ENCODE measurements around the gene OCIAD1. TPM values are rescaled to one million over a fixed set of nuclear protein-coding genes. Genes with fewer than 3 reads are reported as not detected.

Gene OCIAD1
- total RNA-seq, 4 donors from 2014 or later: 104 to 264 (median 115) TPM

DNA sequence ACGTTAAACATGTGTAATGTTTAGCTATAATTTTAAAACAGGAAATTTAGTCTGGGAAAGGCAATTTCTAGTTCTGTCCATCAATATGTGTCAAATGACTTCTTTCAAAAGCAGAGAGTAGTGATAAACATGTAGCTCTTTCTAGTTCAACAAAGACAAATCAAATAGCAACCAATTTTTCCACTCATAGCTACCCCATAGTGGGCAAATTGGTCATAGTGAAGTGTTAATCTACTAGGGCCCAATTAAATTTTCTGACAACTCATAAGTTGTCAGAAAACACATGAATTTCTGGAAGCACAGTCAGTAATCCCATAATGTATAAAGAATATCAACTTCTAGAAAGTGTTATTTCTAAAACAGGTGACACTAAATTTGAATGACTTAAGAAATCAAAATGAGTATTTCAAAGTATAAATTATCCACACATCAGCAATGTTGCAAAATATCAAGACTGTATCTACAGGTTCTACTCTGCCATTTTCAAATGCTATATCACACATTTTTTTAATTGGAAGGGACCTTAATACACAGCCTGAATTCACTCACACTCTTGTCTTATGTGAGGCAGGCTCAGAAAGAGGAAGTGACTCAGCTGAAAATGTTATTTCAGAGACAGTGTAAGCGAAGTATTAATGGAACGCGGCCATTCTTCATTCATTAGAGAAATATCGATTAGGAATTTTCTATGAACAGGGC, 68.0 kb downstream of the OCIAD1 start:
- peaks cover 0 to 24% (median 2%) of the 10 kb centered on the region in 4 donors for H3K36me3 ChIP-seq
- WGBS, 2 donors (ENCODE audit: low coverage in 1 of 2): 69 to 79% methylated on average over 5 of the region's 5 CpGs
- H3K27ac ChIP-seq: no peak overlapping the region
- H3K9me3 ChIP-seq: no peaks in the 10 kb centered on the region
- peaks cover 0 to 8% (median 0%) of the 10 kb centered on the region in 4 donors for H3K4me1 ChIP-seq
- DNase-seq: no peak
- in situ Hi-C loops (cut with MboI; ENCODE audit: low pct_ligation_motif_present in 1 of 4, low pct_unique_long_range_greater_than_20kb in 1 of 4, low sequenced_read_pairs in 3 of 4) (no loop called here), intact Hi-C loops (cut with DNase I; ENCODE audit: low total_unique reads) (no loop called here)
- H3K4me3 ChIP-seq: no peak overlapping the region
- H3K27me3 ChIP-seq: no peaks in the 10 kb centered on the region
- TF ChIP-seq POLR2A (IDR thresholded peaks at IDR 0.05): no peak

DNA sequence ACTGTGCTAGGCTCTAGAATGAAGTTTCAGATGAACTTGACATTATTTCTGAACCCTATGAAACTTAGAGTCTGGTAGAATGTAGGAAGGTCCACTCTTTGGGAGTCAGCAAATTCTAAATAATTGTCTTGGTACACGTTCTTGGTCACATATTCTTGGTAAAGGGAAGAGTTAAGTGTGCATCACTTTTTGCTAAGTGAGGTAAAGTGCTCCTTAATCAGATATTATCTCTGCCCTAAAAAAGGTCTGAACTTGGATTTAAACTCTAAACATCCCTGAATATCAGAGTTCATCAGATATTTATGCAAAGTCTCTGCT, 68.5 kb downstream of the OCIAD1 start:
- Histone ChIP-seq H3K27ac (no peak overlapping the region), H3K27me3 (no peaks in the 10 kb centered on the region), H3K36me3 (peaks cover 0 to 19% (median 2%) of the 10 kb centered on the region in 4 donors), H3K4me3 (no peak overlapping the region), H3K4me1 (peaks cover 0 to 8% (median 0%) of the 10 kb centered on the region in 4 donors), H3K9me3 (no peaks in the 10 kb centered on the region)
- DNase-seq: no peak
- in situ Hi-C loops (cut with MboI; ENCODE audit: low pct_ligation_motif_present in 1 of 4, low pct_unique_long_range_greater_than_20kb in 1 of 4, low sequenced_read_pairs in 3 of 4): no loop called here
- 50 to 78% methylated on average over 1 of the region's 1 CpG for WGBS, 2 donors (ENCODE audit: low coverage in 1 of 2)
- TF ChIP-seq POLR2AphosphoS5 (IDR thresholded peaks at IDR 0.05) (no peak), EP300 (IDR thresholded peaks at IDR 0.05; ENCODE audit: low read depth) (no peak), POLR2A (IDR thresholded peaks at IDR 0.05) (no peak)
- TF ChIP-seq, protein P1, sequence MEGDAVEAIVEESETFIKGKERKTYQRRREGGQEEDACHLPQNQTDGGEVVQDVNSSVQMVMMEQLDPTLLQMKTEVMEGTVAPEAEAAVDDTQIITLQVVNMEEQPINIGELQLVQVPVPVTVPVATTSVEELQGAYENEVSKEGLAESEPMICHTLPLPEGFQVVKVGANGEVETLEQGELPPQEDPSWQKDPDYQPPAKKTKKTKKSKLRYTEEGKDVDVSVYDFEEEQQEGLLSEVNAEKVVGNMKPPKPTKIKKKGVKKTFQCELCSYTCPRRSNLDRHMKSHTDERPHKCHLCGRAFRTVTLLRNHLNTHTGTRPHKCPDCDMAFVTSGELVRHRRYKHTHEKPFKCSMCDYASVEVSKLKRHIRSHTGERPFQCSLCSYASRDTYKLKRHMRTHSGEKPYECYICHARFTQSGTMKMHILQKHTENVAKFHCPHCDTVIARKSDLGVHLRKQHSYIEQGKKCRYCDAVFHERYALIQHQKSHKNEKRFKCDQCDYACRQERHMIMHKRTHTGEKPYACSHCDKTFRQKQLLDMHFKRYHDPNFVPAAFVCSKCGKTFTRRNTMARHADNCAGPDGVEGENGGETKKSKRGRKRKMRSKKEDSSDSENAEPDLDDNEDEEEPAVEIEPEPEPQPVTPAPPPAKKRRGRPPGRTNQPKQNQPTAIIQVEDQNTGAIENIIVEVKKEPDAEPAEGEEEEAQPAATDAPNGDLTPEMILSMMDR (IDR thresholded peaks at IDR 0.05): no peak
- intact Hi-C loops (cut with DNase I; ENCODE audit: low total_unique reads): no loop called here

DNA sequence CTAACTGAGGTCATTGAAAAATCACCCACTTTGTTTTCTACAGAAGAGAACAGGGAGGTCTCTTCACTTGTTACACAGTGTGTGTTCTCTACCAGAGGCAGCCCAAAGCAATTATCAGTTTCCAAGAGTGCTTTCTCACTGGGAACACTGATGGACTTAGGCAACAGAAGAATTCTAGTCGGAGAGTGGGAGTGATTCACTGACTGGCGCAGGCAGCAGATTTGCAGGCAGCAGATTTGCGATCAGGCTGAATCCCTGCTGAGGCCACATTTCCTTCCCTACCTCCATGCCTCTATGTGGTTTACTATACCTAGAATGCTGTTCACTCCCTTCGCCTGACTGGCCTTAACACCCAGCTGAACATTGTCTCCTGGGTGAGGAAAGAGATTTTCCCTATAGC, 69.1 kb downstream of the OCIAD1 start:
- WGBS, 2 donors (ENCODE audit: low coverage in 1 of 2): 94 to 100% methylated on average over 4 of the region's 4 CpGs
- intact Hi-C loops (cut with DNase I; ENCODE audit: low total_unique reads) (no loop called here), in situ Hi-C loops (cut with MboI; ENCODE audit: low pct_ligation_motif_present in 1 of 4, low pct_unique_long_range_greater_than_20kb in 1 of 4, low sequenced_read_pairs in 3 of 4) (no loop called here)
- Histone ChIP-seq H3K36me3 (peaks cover 0 to 18% (median under 1%) of the 10 kb centered on the region in 4 donors), H3K4me1 (peaks cover 0 to 10% (median under 1%) of the 10 kb centered on the region in 4 donors), H3K9me3 (no peaks in the 10 kb centered on the region), H3K27me3 (no peaks in the 10 kb centered on the region), H3K4me3 (no peak overlapping the region), H3K27ac (no peak overlapping the region)
- no peak for TF ChIP-seq POLR2AphosphoS5 (IDR thresholded peaks at IDR 0.05)
- TF ChIP-seq EP300 (IDR thresholded peaks at IDR 0.05; ENCODE audit: low read depth): no peak
- TF ChIP-seq POLR2A (IDR thresholded peaks at IDR 0.05): no peak
- TF ChIP-seq, protein P1 (IDR thresholded peaks at IDR 0.05): no peak
- no peak for DNase-seq

DNA sequence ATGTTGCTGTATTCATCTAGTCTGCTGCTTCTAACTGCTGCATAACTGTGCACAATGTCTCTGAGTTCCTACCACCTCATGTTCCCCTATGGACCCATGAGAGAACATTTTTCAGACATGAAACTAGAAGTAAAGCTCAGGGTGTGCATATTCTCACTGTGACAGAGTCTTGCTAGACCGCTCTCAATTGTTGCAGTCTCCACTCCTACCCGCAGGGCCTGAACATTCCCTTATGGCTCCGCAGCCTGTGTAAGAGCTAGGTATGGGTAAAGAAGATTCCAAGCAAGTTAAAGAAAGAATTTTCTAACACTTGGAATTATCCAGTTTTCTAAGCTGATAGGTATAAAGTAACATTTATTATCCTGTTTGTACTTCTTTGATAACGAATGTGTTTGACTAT, 70.3 kb downstream of the OCIAD1 start:
- Histone ChIP-seq H3K9me3 (no peaks in the 10 kb centered on the region), H3K4me1 (peaks cover 4 to 21% (median 9%) of the 10 kb centered on the region in 4 donors), H3K27me3 (no peaks in the 10 kb centered on the region), H3K27ac (no peak overlapping the region), H3K36me3 (peaks cover 0 to 18% (median 0%) of the 10 kb centered on the region in 4 donors), H3K4me3 (no peak overlapping the region)
- 98 to 100% methylated on average over 4 of the region's 4 CpGs for WGBS, 2 donors (ENCODE audit: low coverage in 1 of 2)
- DNase-seq: no peak
- in situ Hi-C loops (cut with MboI; ENCODE audit: low pct_ligation_motif_present in 1 of 4, low pct_unique_long_range_greater_than_20kb in 1 of 4, low sequenced_read_pairs in 3 of 4): no loop called here
- TF ChIP-seq POLR2AphosphoS5 (IDR thresholded peaks at IDR 0.05) (no peak), POLR2A (IDR thresholded peaks at IDR 0.05) (no peak), EP300 (IDR thresholded peaks at IDR 0.05; ENCODE audit: low read depth) (no peak)
- TF ChIP-seq, protein P1 (IDR thresholded peaks at IDR 0.05): no peak
- intact Hi-C loops (cut with DNase I; ENCODE audit: low total_unique reads): no loop called here

DNA sequence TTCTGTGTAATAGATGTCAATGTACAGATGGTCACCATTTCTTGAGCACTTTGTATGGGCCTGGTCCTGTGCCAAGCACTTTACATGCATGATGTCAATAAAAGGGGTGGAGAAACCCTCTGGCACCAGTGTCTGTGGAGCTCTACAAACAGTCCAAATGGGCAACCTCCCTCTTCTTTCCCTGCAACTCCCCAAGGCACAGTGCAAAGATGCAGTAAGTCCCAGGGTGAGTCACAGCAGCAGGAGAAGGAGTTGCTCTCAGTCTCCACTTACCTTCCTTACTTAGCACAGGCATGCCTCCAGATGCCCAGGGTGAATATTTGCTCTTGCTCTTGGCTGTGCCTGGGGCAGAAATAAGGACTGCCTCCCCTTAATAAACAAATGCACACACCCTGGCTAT, 71.4 kb downstream of the OCIAD1 start:
- H3K27ac ChIP-seq: no peak overlapping the region
- peaks cover 0 to 8% (median 0%) of the 10 kb centered on the region in 4 donors for H3K36me3 ChIP-seq
- peaks cover 7 to 25% (median 12%) of the 10 kb centered on the region in 4 donors for H3K4me1 ChIP-seq
- DNase-seq: peak; percentile 36
- intact Hi-C loops (cut with DNase I; ENCODE audit: low total_unique reads) (no loop called here), in situ Hi-C loops (cut with MboI; ENCODE audit: low pct_ligation_motif_present in 1 of 4, low pct_unique_long_range_greater_than_20kb in 1 of 4, low sequenced_read_pairs in 3 of 4) (no loop called here)
- no peak overlapping the region for H3K4me3 ChIP-seq
- no peak for TF ChIP-seq POLR2AphosphoS5 (IDR thresholded peaks at IDR 0.05)
- TF ChIP-seq, protein P1 (IDR thresholded peaks at IDR 0.05): no peak
- no peak for TF ChIP-seq POLR2A (IDR thresholded peaks at IDR 0.05)
- TF ChIP-seq EP300 (IDR thresholded peaks at IDR 0.05; ENCODE audit: low read depth): no peak
- no peaks in the 10 kb centered on the region for H3K9me3 ChIP-seq
- H3K27me3 ChIP-seq: no peaks in the 10 kb centered on the region
